MM.1S (cell line): Measurements from ENCODE around the gene WDR37.
A peak's percentile ranks its signal among the peaks of the same experiment; 100 is the strongest.

ENCODE experiments used
- DNase-seq: peaks from one replicate; pipeline ENCODE4 v3.0.0-alpha.2; 2015
- H2AFZ ChIP-seq: fragments of 300-600 bp; sonication (generic); 2 replicates; pipeline ENCODE4 v1.6.0; 2016; ENCODE audit warnings: antibody characterized with exemption, low read length
- H3F3A ChIP-seq: fragments of 300-600 bp; sonication (generic); 2 replicates; pipeline ENCODE4 v1.6.1; 2016; ENCODE audit warnings: mild to moderate bottlenecking, antibody characterized with exemption, low read length, moderate library complexity, mixed read lengths; ENCODE audit not compliant: insufficient read depth
- H3K27ac ChIP-seq: fragments of 300-600 bp; sonication (generic); 2 replicates; pipeline ENCODE4 v1.5.1; 2016; ENCODE audit warnings: mild to moderate bottlenecking, low read length
- H3K27me3 ChIP-seq: fragments of 300-600 bp; sonication (generic); replicated peaks from 2 replicates; pipeline ENCODE4 v1.6.0; 2016; ENCODE audit warnings: low read length; ENCODE audit not compliant: insufficient read depth
- H3K36me3 ChIP-seq: fragments of 300-600 bp; sonication (generic); replicated peaks from 2 replicates; pipeline ENCODE4 v1.6.1; 2016; ENCODE audit warnings: mild to moderate bottlenecking, low read length, mixed read lengths; ENCODE audit not compliant: insufficient read depth
- H3K4me1 ChIP-seq: fragments of 300-600 bp; sonication (generic); 2 replicates; pipeline ENCODE4 v1.6.1; 2016; ENCODE audit warnings: low read length, mixed read lengths
- H3K4me2 ChIP-seq: fragments of 300-600 bp; sonication (generic); 2 replicates; pipeline ENCODE4 v1.6.0; 2016; ENCODE audit warnings: low read depth, low read length
- H3K4me3 ChIP-seq: fragments of 300-600 bp; sonication (generic); 2 replicates; pipeline ENCODE4 v1.5.1; 2016; ENCODE audit warnings: low read length, mixed read lengths
- H3K79me2 ChIP-seq: fragments of 300-600 bp; sonication (generic); 2 replicates; pipeline ENCODE4 v1.6.1; 2016; ENCODE audit warnings: mixed run types, low read length, mixed read lengths
- H3K9ac ChIP-seq: fragments of 300-600 bp; sonication (generic); 2 replicates; pipeline ENCODE4 v1.6.1; 2016; ENCODE audit warnings: low read length, mixed read lengths
- H3K9me2 ChIP-seq: fragments of 300-600 bp; sonication (generic); replicated peaks from 2 replicates; pipeline ENCODE4 v1.6.1; 2016; ENCODE audit warnings: mild to moderate bottlenecking, low read length, mixed read lengths; ENCODE audit not compliant: insufficient read depth
- H3K9me3 ChIP-seq: fragments of 300-600 bp; sonication (generic); replicated peaks from 2 replicates; pipeline ENCODE4 v1.6.1; 2016; ENCODE audit warnings: mild to moderate bottlenecking, low read length, mixed read lengths; ENCODE audit not compliant: insufficient read depth
- H4K20me1 ChIP-seq: fragments of 300-600 bp; sonication (generic); 2 replicates; pipeline ENCODE4 v1.6.1; 2016; ENCODE audit warnings: mild to moderate bottlenecking, low read length, moderate library complexity, mixed read lengths; ENCODE audit not compliant: insufficient read depth
- CTCF ChIP-seq: fragments of 300-600 bp; sonication (generic); IDR thresholded peaks from 2 replicates; pipeline ENCODE4 v1.5.1; 2016; ENCODE audit warnings: antibody characterized with exemption, low read length, mixed read lengths
- EZH2 ChIP-seq: fragments of 300-600 bp; sonication (generic); optimal IDR thresholded peaks from 2 replicates; pipeline ENCODE3; 2017; ENCODE audit warnings: low read depth, mild to moderate bottlenecking, antibody characterized with exemption, low read length, mixed read lengths
- EZH2phosphoT487 ChIP-seq: fragments of 300-600 bp; sonication (generic); IDR thresholded peaks from 2 replicates; pipeline ENCODE4 v1.6.1; 2018; ENCODE audit warnings: antibody characterized with exemption, low read length

The WDR37 gene

DNA sequence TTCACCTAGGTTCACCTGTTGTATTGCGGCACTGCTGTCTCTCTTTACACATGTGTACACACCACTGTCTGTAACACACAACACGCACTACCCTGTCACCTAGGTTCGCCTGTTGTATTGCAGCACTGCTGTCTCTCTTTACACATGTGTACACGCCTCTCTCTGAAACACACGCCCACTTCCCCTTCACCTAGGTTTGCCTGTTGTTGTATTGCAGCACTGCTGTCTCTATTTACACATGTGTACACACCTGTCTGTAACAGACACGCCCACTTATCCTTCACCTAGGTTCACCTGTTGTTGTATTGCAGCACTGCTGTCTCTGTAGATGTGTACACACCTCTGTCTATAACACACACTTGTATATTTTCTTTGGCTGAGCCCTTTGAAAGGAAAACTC lies 51.5 kb downstream of the WDR37 start:
- Histone ChIP-seq H3F3A (no peaks in the 10 kb centered on the region), H3K27ac (no peak overlapping the region), H3K36me3 (peaks cover 6% of the 10 kb centered on the region), H3K4me1 (no peaks in the 10 kb centered on the region), H3K4me3 (no peak overlapping the region), H3K27me3 (no peaks in the 10 kb centered on the region), H2AFZ (no peak overlapping the region), H3K9me2 (no peaks in the 10 kb centered on the region), H3K9me3 (no peaks in the 10 kb centered on the region), H4K20me1 (no peaks in the 10 kb centered on the region), H3K4me2 (no peak overlapping the region), H3K9ac (no peak overlapping the region), H3K79me2 (peaks cover 25% of the 10 kb centered on the region)
- DNase-seq: no peak
- TF ChIP-seq EZH2phosphoT487 (no peak), CTCF (no peak), EZH2 (no peak)

- H3K79me2 ChIP-seq: peaks cover 25% of the 10 kb centered on the region
- H3K27me3 ChIP-seq: no peaks in the 10 kb centered on the region
- no peak overlapping the region for H3K27ac ChIP-seq
- H3K9me2 ChIP-seq: no peaks in the 10 kb centered on the region
- H3K9me3 ChIP-seq: no peaks in the 10 kb centered on the region
- peaks cover 6% of the 10 kb centered on the region for H3K36me3 ChIP-seq
- H3K9ac ChIP-seq: no peak overlapping the region
- no peak overlapping the region for H3K4me3 ChIP-seq
- H4K20me1 ChIP-seq: no peaks in the 10 kb centered on the region
- no peak overlapping the region for H2AFZ ChIP-seq
- peaks cover 7% of the 10 kb centered on the region for H3F3A ChIP-seq
- no peak overlapping the region for H3K4me2 ChIP-seq
- TF ChIP-seq CTCF (peak; percentile 37), EZH2phosphoT487 (no peak), EZH2 (no peak)
- peak; percentile 9 for DNase-seq
- H3K4me1 ChIP-seq: peaks cover 8% of the 10 kb centered on the region
Measured at GRCh38 chr10:1109795-1110673, 53.8 kb downstream of the WDR37 start.

- no peak for TF ChIP-seq CTCF
- TF ChIP-seq EZH2phosphoT487: no peak
- no peak for TF ChIP-seq EZH2
- H3K9ac ChIP-seq: no peak overlapping the region
- H3K9me3 ChIP-seq: no peaks in the 10 kb centered on the region
- H3K4me3 ChIP-seq: no peak overlapping the region
- no peaks in the 10 kb centered on the region for H3K9me2 ChIP-seq
- no peaks in the 10 kb centered on the region for H4K20me1 ChIP-seq
- peaks cover 12% of the 10 kb centered on the region for H3F3A ChIP-seq
- no peak for DNase-seq
- peaks cover 12% of the 10 kb centered on the region for H3K4me1 ChIP-seq
- no peak overlapping the region for H3K27ac ChIP-seq
- H3K79me2 ChIP-seq: peaks cover 25% of the 10 kb centered on the region
- H2AFZ ChIP-seq: no peak overlapping the region
- no peak overlapping the region for H3K4me2 ChIP-seq
- no peaks in the 10 kb centered on the region for H3K27me3 ChIP-seq
- H3K36me3 ChIP-seq: peaks cover 6% of the 10 kb centered on the region
Measured at GRCh38 chr10:1110674-1111119, 54.5 kb downstream of the WDR37 start.
